Measurements from ENCODE around the gene RAI1. TPM values are rescaled to one million over a fixed set of nuclear protein-coding genes. Genes with fewer than 3 reads are reported as not detected.
"Not testable (repeated sequence)": the region's sequence is repeated elsewhere in the genome, so short reads cannot be mapped to it uniquely, and the experiment has no call there.

The RAI1 gene
- total and polyA plus RNA-seq, 2 donors: 17.5 to 20.2 TPM

GRCh38 chr17:17669580-17670235 is 11.6 kb upstream of the RAI1 start:
- 79% methylated on average over 6 of the region's 6 CpGs for WGBS
- Histone ChIP-seq H3K4me3 (ENCODE audit: low read depth, low read length) (no peak overlapping the region), H3K36me3 (ENCODE audit: insufficient read depth) (no peaks in the 10 kb centered on the region), H3K4me1 (ENCODE audit: insufficient read depth) (no peaks in the 10 kb centered on the region), H3K27ac (ENCODE audit: low read depth) (no peak overlapping the region)
- no peak for DNase-seq (ENCODE audit: extremely low spot score)

- Histone ChIP-seq H3K36me3 (ENCODE audit: insufficient read depth) (no peaks in the 10 kb centered on the region), H3K27ac (ENCODE audit: low read depth) (no peak overlapping the region), H3K4me3 (ENCODE audit: low read depth, low read length) (no peak overlapping the region), H3K4me1 (ENCODE audit: insufficient read depth) (no peaks in the 10 kb centered on the region)
- no peak for DNase-seq (ENCODE audit: extremely low spot score)
- WGBS: 70% methylated on average over 16 of the region's 16 CpGs
These were observed 10.5 kb upstream of the RAI1 start for GRCh38 chr17:17670701-17671305.

DNA sequence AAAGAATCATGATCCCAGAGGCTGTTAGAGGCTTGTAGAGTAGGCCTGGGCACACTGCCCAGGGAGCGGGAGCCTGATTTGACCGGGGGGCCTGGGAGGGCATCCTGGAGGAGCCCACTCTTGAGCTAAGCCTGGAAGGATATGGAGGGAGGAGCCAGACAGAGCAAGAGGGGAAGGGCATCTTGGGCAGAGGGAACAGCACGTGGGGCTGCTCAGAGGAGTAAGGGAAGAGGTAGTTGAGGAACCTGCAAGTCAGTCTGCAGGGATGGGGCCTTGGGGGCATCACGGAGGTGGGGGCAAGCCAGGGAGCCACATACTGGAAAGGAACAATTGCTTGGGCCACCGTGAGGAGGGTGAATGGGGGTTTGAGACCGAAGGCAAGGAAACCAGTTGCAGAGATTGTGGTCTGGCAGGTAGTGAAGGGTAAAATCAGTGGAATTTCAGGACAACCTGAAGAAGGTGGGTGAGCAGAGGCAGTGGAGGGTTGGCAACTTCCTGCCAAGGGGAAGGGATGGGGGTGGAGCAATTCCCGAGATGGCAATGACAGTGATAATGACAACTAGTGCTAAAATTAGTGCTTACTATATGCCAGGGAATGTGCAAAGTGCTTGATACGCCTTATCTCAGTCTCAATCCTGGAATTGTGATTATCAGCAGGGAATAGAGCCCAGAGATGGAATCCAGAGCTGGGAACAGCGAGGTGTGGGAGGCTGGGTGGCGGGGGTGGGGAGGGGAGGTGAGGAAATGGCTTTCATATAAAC is 9.7 kb upstream of the RAI1 start:
- no peaks in the 10 kb centered on the region for H3K4me1 ChIP-seq (ENCODE audit: insufficient read depth)
- no peaks in the 10 kb centered on the region for H3K36me3 ChIP-seq (ENCODE audit: insufficient read depth)
- no peak overlapping the region for H3K4me3 ChIP-seq (ENCODE audit: low read depth, low read length)
- DNase-seq (ENCODE audit: extremely low spot score): no peak
- H3K27ac ChIP-seq (ENCODE audit: low read depth): no peak overlapping the region
- 62% methylated on average over 10 of the region's 10 CpGs for WGBS

DNA sequence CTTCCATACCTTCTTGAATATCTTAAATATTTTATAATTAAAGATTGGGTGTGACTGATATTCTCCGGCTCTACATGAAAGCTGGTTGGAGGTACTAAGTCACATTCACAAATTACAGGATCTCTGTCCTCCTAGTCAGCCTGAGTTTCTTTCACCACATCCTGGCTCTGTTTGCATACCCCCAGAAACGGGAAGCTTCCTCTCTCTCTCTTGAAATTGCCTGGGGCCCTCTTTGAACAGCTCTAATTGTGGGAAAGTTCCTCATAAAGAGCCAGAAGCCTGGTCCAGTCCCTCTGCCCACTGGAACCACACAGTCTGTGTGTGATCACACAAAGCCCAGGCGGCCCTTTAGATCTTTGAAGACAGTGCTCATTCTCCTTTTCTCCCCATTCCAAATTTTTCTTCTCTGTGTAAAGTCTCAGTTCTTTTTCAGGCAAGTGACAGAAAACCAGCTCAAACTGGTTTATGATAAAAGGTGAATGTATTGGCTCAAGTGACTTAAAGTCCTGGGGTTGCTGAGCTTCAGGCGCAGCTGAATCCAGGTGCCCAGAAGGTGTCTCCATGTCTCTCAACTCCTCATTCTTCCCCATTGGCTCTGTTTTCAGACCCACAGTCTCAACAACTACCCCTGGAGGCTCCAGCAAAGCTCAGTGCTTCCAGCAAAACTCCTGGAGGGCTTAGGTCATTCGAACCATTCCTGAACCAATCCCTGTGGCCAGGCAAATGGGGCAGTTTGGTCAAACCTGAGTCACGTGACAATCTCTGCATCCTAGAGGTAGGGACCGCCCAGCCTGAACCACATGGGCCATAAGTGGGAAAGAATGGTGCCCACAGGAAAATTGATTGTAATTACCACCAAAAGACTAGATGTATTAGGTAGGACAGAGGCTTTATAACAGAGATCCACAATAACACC is 8.5 kb upstream of the RAI1 start:
- Histone ChIP-seq H3K27ac (ENCODE audit: low read depth) (no peak overlapping the region), H3K36me3 (ENCODE audit: insufficient read depth) (no peaks in the 10 kb centered on the region), H3K4me3 (ENCODE audit: low read depth, low read length) (no peak overlapping the region), H3K4me1 (ENCODE audit: insufficient read depth) (no peaks in the 10 kb centered on the region)
- DNase-seq (ENCODE audit: extremely low spot score): no peak
- 82% methylated on average over 7 of the region's 7 CpGs for WGBS

DNA sequence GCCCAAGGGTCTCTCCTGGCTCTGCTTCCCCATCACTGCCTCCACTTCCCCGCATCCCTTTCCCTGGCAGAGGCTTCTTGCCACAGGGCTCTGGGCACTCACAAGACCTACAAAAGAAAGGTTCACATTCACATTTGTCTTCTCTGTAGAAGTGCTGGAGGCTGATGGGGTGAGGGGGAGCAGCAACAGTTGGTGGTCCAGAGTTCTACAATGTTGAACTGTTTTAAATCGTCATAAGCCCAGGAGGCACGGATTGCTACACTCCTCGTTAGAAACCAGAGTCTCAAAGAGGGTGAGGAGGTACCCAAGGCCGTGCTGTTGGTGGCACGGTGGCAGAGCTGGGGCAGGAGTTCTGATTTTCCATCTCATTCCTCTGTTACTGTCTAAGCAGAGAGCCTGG is 5.8 kb upstream of the RAI1 start:
- WGBS: 91% methylated on average over 6 of the region's 6 CpGs
- DNase-seq (ENCODE audit: extremely low spot score): no peak
- H3K4me1 ChIP-seq (ENCODE audit: insufficient read depth): no peaks in the 10 kb centered on the region
- H3K4me3 ChIP-seq (ENCODE audit: low read depth, low read length): no peak overlapping the region
- no peaks in the 10 kb centered on the region for H3K36me3 ChIP-seq (ENCODE audit: insufficient read depth)
- no peak overlapping the region for H3K27ac ChIP-seq (ENCODE audit: low read depth)

DNA sequence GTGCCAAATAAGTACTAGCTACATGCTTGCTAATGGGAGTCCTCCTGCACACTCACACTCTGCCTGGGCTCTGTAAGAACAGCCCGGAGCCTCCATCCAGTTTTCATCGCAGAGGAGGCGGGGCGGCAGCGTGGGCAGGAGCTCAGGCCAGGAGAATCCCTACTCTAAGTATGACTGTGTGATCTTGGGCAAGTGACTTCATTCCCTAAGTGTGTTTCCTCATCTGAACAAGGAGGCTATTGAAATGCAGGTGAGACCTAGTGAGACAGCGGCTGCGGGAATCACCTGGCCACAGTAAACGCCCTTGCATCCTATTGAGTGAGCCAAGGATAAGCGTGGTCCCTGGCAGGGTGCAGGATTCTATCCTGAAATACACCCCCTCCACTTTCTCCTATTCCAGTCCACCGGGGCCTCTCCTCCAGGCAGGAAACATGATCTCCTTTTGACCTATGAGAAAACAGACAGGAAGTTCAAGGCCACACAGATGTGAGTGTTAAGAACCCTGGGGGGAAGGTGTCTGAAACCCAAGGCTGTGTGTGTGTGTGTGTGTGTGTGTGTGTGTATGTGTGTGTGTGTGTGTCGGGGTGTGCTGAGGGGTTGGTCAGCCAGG is 5.2 kb upstream of the RAI1 start:
- H3K4me1 ChIP-seq (ENCODE audit: insufficient read depth): no peaks in the 10 kb centered on the region
- H3K4me3 ChIP-seq (ENCODE audit: low read depth, low read length): no peak overlapping the region
- 75% methylated on average over 11 of the region's 11 CpGs for WGBS
- no peak overlapping the region for H3K27ac ChIP-seq (ENCODE audit: low read depth)
- DNase-seq (ENCODE audit: extremely low spot score): no peak
- no peaks in the 10 kb centered on the region for H3K36me3 ChIP-seq (ENCODE audit: insufficient read depth)

DNA sequence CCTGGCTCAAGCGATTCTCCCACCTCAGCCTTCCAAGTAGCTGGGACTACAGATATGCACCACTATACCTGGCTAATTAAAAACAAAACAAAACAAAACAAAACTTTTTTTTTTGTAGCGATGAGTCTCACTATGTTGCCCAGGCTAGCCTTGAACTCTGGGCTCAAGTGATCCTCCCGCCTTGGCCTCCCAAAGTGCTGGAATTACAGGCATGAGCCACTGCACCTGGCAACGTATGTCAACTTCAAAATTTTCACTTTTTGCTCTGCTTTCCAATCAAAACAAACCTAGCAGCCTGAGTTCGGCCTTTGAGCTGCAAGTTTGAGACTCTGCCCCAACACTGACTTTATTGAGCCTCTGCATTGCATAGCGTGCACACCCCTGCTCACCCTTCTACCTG is 4.5 kb upstream of the RAI1 start:
- no peaks in the 10 kb centered on the region for H3K36me3 ChIP-seq (ENCODE audit: insufficient read depth)
- WGBS: 93% methylated on average over 6 of the region's 6 CpGs
- H3K4me3 ChIP-seq (ENCODE audit: low read depth, low read length): no peak overlapping the region
- DNase-seq (ENCODE audit: extremely low spot score): no peak
- H3K4me1 ChIP-seq (ENCODE audit: insufficient read depth): no peaks in the 10 kb centered on the region
- no peak overlapping the region for H3K27ac ChIP-seq (ENCODE audit: low read depth)

GRCh38 chr17:17677299-17678040 is 3.8 kb upstream of the RAI1 start:
- Histone ChIP-seq H3K36me3 (ENCODE audit: insufficient read depth) (no peaks in the 10 kb centered on the region), H3K4me1 (ENCODE audit: insufficient read depth) (no peaks in the 10 kb centered on the region), H3K4me3 (ENCODE audit: low read depth, low read length) (no peak overlapping the region), H3K27ac (ENCODE audit: low read depth) (no peak overlapping the region)
- WGBS: 59% methylated on average over 2 of the region's 2 CpGs
- DNase-seq (ENCODE audit: extremely low spot score): no peak

DNA sequence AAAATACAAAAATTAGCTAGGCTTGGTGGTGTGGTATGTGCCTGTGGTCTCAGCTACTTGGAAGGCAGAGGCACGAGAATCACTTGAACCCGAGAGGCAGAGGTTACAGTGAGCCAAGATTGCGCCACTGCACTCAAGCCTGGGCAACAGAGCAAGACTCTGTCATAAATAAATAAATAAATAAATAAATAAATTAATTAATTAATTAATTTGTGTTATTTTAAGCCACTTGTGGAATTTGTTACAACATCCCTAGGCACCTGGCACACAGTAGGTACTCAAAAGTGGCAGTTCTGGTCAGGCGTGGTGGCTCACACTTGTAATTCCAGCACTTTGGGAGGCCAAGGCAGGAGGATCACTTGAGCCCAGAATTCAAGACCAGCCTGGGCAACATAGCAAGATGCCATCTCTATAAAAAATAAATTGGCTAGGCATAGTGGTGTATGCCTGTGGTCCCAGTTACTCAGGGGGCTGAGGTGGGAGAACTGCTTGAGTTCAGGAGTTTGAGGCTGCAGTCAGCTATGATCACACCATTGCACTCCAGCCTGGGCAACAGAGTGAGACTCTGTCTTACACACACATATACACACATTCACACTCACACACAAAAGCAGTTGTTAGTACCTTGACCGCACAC is 3.1 kb upstream of the RAI1 start:
- H3K36me3 ChIP-seq (ENCODE audit: insufficient read depth); DNase-seq (ENCODE audit: extremely low spot score); H3K4me1 ChIP-seq (ENCODE audit: insufficient read depth); H3K27ac ChIP-seq (ENCODE audit: low read depth); H3K4me3 ChIP-seq (ENCODE audit: low read depth, low read length): not testable (repeated sequence)
- WGBS: 89% methylated on average over 5 of the region's 5 CpGs

- Histone ChIP-seq H3K4me1 (ENCODE audit: insufficient read depth) (no peaks in the 10 kb centered on the region), H3K27ac (ENCODE audit: low read depth) (no peak overlapping the region), H3K4me3 (ENCODE audit: low read depth, low read length) (no peak overlapping the region), H3K36me3 (ENCODE audit: insufficient read depth) (no peaks in the 10 kb centered on the region)
- no peak for DNase-seq (ENCODE audit: extremely low spot score)
- 92% methylated on average over 6 of the region's 6 CpGs for WGBS
These were observed 2.0 kb upstream of the RAI1 start for GRCh38 chr17:17679243-17679642.

DNA sequence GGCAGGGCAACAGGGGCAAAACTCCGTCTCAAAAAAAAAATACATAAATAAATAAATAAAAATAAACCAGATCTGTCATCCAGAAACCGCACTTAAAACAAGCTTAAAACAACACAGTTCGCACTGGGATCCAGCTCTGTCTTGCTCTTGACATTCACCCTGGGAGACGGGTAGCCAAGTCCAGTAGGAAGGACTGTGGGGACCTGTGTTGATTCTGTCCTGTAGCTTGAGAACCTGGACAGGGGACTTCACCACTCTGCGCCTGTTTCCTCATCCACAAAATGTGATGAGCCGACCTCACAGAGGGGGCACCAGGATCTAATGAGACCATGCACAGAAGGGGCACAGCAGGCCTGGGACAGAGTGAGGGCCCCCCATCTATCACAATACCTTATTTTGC is 1.5 kb upstream of the RAI1 start:
- Histone ChIP-seq H3K4me3 (ENCODE audit: low read depth, low read length) (no peak overlapping the region), H3K36me3 (ENCODE audit: insufficient read depth) (no peaks in the 10 kb centered on the region), H3K27ac (ENCODE audit: low read depth) (no peak overlapping the region), H3K4me1 (ENCODE audit: insufficient read depth) (no peaks in the 10 kb centered on the region)
- WGBS: 93% methylated on average over 6 of the region's 6 CpGs
- no peak for DNase-seq (ENCODE audit: extremely low spot score)

DNA sequence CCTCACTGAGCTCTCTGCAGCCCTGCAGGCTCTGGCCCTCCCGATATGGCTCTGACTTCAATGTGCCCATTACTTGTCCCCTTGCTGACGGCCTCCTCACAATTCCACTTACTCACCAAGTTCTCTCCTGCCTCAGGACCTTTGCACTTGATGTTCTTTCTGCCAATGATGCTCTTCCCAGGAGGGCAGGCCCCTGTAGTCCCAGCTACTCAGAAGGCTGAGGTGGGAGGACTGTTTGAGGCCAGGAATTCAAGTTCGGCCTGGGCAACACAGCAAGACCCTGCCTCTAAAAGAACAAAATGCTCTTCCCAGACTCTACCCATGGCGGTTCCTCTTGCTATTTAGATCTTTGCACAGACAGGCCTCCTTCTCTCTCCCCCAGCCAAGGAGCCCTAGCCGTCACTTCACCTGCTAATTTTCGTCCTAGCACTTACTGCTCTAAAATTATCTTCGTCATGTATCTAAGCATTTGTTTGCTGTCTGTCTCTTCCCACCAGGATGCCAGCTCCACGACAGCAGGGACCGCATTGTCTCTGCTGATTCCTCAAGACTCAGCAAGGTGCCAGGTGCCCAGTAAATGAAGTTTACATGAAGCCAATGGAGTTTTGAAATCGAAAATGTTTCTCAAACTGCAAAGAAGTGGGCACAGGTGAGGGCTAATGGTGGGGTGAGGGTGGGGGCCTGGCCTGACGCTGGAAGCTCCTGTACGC is 626 bp upstream of the RAI1 start:
- no peak overlapping the region for H3K4me3 ChIP-seq (ENCODE audit: low read depth, low read length)
- no peaks in the 10 kb centered on the region for H3K4me1 ChIP-seq (ENCODE audit: insufficient read depth)
- DNase-seq (ENCODE audit: extremely low spot score): no peak
- 54% methylated on average over 12 of the region's 12 CpGs for WGBS
- no peaks in the 10 kb centered on the region for H3K36me3 ChIP-seq (ENCODE audit: insufficient read depth)
- no peak overlapping the region for H3K27ac ChIP-seq (ENCODE audit: low read depth)
